GM06990 (cell line): ENCODE results near the gene SORBS1.

Experiments
- DNase-seq: peaks from one replicate; pipeline ENCODE4 v3.0.0-alpha.2; 2011; ENCODE audit not compliant: insufficient read length; ENCODE audit errors: extremely low read depth
- H3K27me3 ChIP-seq: replicated peaks from 2 replicates; pipeline ENCODE4 v1.6.0; 2011; ENCODE audit warnings: low read length; ENCODE audit not compliant: control insufficient read depth, insufficient read depth
- H3K36me3 ChIP-seq: 2 replicates; pipeline ENCODE4 v1.5.1; 2011; ENCODE audit warnings: low read length; ENCODE audit not compliant: control insufficient read depth, insufficient read depth
- H3K4me3 ChIP-seq: replicated peaks from 2 replicates; pipeline ENCODE4 v1.5.1; 2011; ENCODE audit warnings: low read depth, mild to moderate bottlenecking, control low read depth, low read length
- TF ChIP-seq, protein P1 (sequence below): IDR thresholded peaks from 2 replicates; pipeline ENCODE4 v1.5.1; 2011; ENCODE audit warnings: low read length, control low read depth, mild to moderate bottlenecking, inconsistent platforms; ENCODE audit not compliant: insufficient read depth, poor library complexity, severe bottlenecking

Gene SORBS1

DNA sequence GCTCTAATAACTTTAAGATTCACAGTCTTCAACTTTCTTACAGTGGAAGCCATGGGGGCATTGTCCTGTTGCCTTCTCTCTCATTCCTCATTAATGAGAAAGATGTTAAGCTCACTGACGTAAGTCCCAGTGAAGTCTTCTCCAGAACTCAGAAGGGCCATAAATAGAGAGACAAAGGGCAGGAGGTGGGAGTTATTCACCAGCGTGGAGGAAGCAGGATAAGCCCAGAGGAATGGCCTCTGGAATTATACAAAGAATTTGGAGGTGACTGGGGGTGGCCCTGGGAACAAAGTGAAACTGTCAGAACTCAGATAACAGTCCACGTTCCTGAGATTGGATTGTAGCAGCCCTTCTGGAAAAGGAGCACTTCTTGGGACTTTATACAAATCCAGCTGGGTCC, 52.4 kb downstream of the SORBS1 start:
- Histone ChIP-seq H3K27me3 (no peaks in the 10 kb centered on the region; the same call in 1 of the 2 replicates), H3K36me3 (no peaks in the 10 kb centered on the region), H3K4me3 (no peak overlapping the region)
- TF ChIP-seq, protein P1, sequence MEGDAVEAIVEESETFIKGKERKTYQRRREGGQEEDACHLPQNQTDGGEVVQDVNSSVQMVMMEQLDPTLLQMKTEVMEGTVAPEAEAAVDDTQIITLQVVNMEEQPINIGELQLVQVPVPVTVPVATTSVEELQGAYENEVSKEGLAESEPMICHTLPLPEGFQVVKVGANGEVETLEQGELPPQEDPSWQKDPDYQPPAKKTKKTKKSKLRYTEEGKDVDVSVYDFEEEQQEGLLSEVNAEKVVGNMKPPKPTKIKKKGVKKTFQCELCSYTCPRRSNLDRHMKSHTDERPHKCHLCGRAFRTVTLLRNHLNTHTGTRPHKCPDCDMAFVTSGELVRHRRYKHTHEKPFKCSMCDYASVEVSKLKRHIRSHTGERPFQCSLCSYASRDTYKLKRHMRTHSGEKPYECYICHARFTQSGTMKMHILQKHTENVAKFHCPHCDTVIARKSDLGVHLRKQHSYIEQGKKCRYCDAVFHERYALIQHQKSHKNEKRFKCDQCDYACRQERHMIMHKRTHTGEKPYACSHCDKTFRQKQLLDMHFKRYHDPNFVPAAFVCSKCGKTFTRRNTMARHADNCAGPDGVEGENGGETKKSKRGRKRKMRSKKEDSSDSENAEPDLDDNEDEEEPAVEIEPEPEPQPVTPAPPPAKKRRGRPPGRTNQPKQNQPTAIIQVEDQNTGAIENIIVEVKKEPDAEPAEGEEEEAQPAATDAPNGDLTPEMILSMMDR, result no peak
- no peak for DNase-seq

DNA sequence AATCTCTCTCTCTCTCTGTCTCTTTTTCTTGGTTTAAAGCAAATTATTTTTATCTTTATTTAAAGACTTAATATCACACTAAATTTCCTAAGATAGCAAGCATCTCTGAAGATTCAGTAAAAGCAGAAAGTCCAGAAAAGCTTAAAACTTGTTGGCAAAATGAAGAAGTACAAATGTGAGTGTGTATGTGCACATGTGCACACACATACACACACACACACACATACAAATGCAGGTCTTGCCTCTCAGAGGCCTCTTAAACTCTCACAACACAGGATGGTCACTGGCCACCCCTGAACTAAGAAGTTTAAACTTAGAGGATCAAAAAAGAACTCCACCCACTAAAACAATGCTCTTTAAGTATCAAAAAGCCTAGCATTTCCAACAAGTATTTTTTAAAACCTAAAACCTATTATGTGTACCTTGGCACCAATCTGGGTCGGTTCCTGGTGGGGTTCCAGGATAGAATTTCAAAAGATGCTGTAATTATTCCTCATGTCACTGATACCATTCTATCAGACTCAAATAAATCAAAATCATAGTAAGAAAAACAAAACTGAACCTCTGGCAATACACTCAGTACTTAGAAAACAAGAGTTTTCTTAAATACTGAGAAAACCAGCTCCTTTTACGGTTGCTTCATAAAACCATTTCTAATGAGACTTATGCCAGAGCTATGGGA, 55.0 kb downstream of the SORBS1 start:
- no peak for DNase-seq
- Histone ChIP-seq H3K27me3 (no peaks in the 10 kb centered on the region; the same call in 1 of the 2 replicates), H3K4me3 (no peak overlapping the region), H3K36me3 (no peaks in the 10 kb centered on the region)
- TF ChIP-seq, protein P1, result no peak

DNA sequence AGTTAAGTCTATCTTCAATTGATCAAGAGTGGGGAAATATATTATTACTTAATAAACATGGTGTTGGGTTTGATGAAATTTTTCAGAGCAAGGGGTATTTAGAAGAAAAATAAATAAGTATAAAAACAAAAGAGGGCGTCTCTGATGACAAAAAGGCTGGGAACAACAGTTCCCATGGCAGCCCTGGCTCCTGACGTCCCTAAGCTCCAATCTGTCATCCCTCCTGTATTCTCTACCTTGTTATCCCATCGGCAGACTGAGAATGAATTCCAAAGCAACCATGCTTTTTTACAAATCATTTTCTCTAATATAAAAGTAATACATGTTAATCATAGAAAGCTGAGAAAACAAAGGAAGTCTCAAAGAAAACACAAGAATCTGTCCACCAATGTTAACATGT, 55.5 kb downstream of the SORBS1 start:
- H3K27me3 ChIP-seq, result no peaks in the 10 kb centered on the region; the same call in 1 of the 2 replicates
- no peaks in the 10 kb centered on the region for H3K36me3 ChIP-seq
- H3K4me3 ChIP-seq, result no peak overlapping the region
- TF ChIP-seq, protein P1, result no peak
- DNase-seq, result no peak

DNA sequence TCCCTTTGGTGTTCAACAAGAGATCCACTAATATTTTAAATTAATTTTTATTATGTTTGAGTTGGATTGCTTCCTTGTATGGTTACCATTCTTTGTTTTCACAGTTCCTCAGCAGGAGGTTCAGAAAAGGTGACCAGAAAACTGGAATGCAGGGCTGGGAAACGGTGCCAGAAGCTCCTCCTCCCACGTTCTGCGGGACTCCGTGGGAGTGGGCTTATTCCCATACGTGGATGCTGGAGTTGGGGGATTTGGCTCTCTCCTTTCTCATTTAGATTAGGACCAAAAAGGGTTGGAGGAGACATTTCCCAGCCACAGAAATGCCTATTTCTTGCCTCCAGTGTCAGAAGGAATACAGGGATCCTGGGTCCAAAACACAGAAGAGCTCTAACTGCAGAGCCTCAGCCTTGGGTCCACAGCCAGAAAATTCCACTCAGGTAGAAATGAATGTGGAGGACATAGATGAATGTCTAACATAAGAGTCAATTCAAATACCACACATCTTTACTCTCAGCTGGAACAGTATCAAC, 56.0 kb downstream of the SORBS1 start:
- DNase-seq, result no peak
- Histone ChIP-seq H3K36me3 (no peaks in the 10 kb centered on the region), H3K27me3 (no peaks in the 10 kb centered on the region; the same call in 1 of the 2 replicates), H3K4me3 (no peak overlapping the region)
- TF ChIP-seq, protein P1, result no peak

DNA sequence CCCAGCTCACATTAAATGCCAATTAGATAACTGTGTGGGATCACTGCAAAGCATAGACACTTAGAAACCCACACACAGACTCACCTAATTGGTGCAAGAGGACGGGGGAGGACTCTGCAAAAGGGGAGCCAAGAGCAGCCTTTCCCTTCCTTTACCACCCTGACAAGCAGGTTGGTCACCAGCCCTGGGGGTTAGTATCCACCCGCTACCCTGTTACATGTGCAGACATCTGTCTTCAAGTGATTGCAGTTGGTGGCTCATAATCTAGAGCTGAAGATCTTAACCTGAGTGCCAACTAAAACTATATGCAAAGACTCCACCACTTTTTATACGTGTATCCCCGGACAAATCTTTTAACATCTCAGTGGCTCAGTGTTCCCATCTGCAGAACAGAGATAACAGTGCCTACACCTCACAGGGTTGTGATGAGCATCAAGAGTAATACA, 56.9 kb downstream of the SORBS1 start:
- no peak overlapping the region for H3K4me3 ChIP-seq
- TF ChIP-seq, protein P1, result no peak
- H3K27me3 ChIP-seq, result no peaks in the 10 kb centered on the region; the same call in 1 of the 2 replicates
- DNase-seq, result no peak
- no peaks in the 10 kb centered on the region for H3K36me3 ChIP-seq
